ENCODE measurements around the gene PCBP2. TPM values are rescaled to one million over a fixed set of nuclear protein-coding genes. Genes with fewer than 3 reads are reported as not detected.
"Not testable (repeated sequence)": the region's sequence is repeated elsewhere in the genome, so short reads cannot be mapped to it uniquely, and the experiment has no call there.

Gene PCBP2
- total and polyA plus RNA-seq, 4 donors, result 510 to 688 (median 545) TPM

- no peaks in the 10 kb centered on the region for H3K27me3 ChIP-seq (ENCODE audit: control insufficient read depth in 1 of 2, insufficient read depth in 2 of 2, low read length in 1 of 2)
- H3K4me3 ChIP-seq (ENCODE audit: low read length in 2 of 2), result no peak overlapping the region
- H3K27ac ChIP-seq (ENCODE audit: low read depth in 1 of 2, low read length in 2 of 2), result no peak overlapping the region
- no peaks in the 10 kb centered on the region for H3K4me1 ChIP-seq (ENCODE audit: control insufficient read depth in 1 of 2, insufficient read depth in 2 of 2, low read length in 2 of 2)
- no peaks in the 10 kb centered on the region for H3K9me3 ChIP-seq (ENCODE audit: control insufficient read depth, low read length)
- H3K36me3 ChIP-seq (ENCODE audit: control insufficient read depth in 1 of 2, insufficient read depth in 2 of 2, low read length in 1 of 2), result peaks cover 7 to 12% of the 10 kb centered on the region in 2 donors
- ATAC-seq (ENCODE audit: low FRiP score) (no peak), DNase-seq (no peak)
- intact Hi-C loops (cut with DNase I), result loop anchor here in 1 of 2 donors (5.0 kb wide), 1 partner anchor 40 kb away; no protein-coding TSS in a partner anchor
- WGBS, 2 donors, result 90 to 93% methylated on average over 1 of the region's 1 CpG
These were observed 20.2 kb downstream of the PCBP2 start for GRCh38 chr12:53472056-53472582.

DNA sequence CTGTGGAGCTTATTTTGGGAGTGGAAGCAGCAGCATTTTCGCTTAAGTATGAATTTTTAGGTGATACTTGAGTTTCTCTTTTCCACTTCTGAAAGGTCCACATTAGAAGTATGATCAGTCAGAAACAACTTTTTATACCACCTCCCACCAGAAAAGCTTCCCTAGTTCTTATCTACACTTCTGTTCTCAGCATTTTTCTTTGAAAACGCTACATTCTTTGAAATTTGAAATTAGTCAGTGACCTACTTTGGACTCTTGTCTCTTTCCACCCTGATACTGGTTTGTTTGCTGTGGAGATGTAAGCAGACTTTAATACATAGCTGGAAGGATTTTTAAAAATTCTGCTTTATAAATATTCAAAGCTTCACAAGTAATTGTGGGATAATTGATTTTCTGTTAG is 22.2 kb downstream of the PCBP2 start:
- intact Hi-C loops (cut with DNase I), result loop anchor here in 1 of 2 donors (5.0 kb wide), 1 partner anchor 38 kb away; no protein-coding TSS in a partner anchor
- Histone ChIP-seq H3K27ac (ENCODE audit: low read depth in 1 of 2, low read length in 2 of 2) (no peak overlapping the region), H3K27me3 (ENCODE audit: control insufficient read depth in 1 of 2, insufficient read depth in 2 of 2, low read length in 1 of 2) (no peaks in the 10 kb centered on the region), H3K4me1 (ENCODE audit: control insufficient read depth in 1 of 2, insufficient read depth in 2 of 2, low read length in 2 of 2) (no peaks in the 10 kb centered on the region), H3K9me3 (ENCODE audit: control insufficient read depth, low read length) (no peaks in the 10 kb centered on the region), H3K36me3 (ENCODE audit: control insufficient read depth in 1 of 2, insufficient read depth in 2 of 2, low read length in 1 of 2) (peaks cover 5 to 9% of the 10 kb centered on the region in 2 donors), H3K4me3 (ENCODE audit: low read length in 2 of 2) (no peak overlapping the region)
- ATAC-seq (ENCODE audit: low FRiP score) (no peak), DNase-seq (no peak)
- WGBS, 2 donors, result 50 to 55% methylated on average over 2 of the region's 2 CpGs

DNA sequence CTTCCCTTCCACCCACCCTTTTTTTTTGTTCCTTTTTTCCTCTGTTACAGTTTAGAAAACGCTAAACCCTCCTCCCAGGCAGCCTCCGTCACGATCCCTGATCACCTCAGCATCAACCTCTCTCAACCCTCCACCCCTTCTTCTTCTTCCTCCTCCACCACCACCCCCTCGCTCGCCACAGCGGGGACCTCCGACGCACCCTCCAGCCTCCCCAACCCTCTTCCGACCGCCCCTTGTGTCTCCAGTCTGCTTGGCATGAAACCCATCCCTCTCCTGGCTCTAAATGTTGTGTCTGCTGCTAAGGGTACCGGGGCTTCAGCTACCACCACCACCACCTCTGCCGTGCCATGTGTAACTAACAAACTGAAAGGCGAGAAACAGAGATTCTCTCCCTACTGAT is 22.9 kb downstream of the PCBP2 start:
- peaks cover 5 to 9% of the 10 kb centered on the region in 2 donors for H3K36me3 ChIP-seq (ENCODE audit: control insufficient read depth in 1 of 2, insufficient read depth in 2 of 2, low read length in 1 of 2)
- DNase-seq (no peak), ATAC-seq (ENCODE audit: low FRiP score) (no peak)
- H3K4me1 ChIP-seq (ENCODE audit: control insufficient read depth in 1 of 2, insufficient read depth in 2 of 2, low read length in 2 of 2), result no peaks in the 10 kb centered on the region
- H3K27ac ChIP-seq (ENCODE audit: low read depth in 1 of 2, low read length in 2 of 2), result no peak overlapping the region
- no peaks in the 10 kb centered on the region for H3K27me3 ChIP-seq (ENCODE audit: control insufficient read depth in 1 of 2, insufficient read depth in 2 of 2, low read length in 1 of 2)
- intact Hi-C loops (cut with DNase I), result loop anchor here in 1 of 2 donors (5.0 kb wide), 1 partner anchor 37 kb away; no protein-coding TSS in a partner anchor
- H3K4me3 ChIP-seq (ENCODE audit: low read length in 2 of 2), result no peak overlapping the region
- WGBS, 2 donors, result 53 to 58% methylated on average over 13 of the region's 13 CpGs
- no peaks in the 10 kb centered on the region for H3K9me3 ChIP-seq (ENCODE audit: control insufficient read depth, low read length)

- intact Hi-C loops (cut with DNase I), result no loop called here
- H3K4me1 ChIP-seq (ENCODE audit: control insufficient read depth in 1 of 2, insufficient read depth in 2 of 2, low read length in 2 of 2), result no peaks in the 10 kb centered on the region
- H3K36me3 ChIP-seq (ENCODE audit: control insufficient read depth in 1 of 2, insufficient read depth in 2 of 2, low read length in 1 of 2), result peaks cover 6 to 12% of the 10 kb centered on the region in 2 donors
- 61 to 67% methylated on average over 2 of the region's 2 CpGs for WGBS, 2 donors
- H3K4me3 ChIP-seq (ENCODE audit: low read length in 2 of 2), result no peak overlapping the region
- H3K9me3 ChIP-seq (ENCODE audit: control insufficient read depth, low read length), result no peaks in the 10 kb centered on the region
- peak overlapping the region in 1 of 2 donors; percentile 4 for H3K27ac ChIP-seq (ENCODE audit: low read depth in 1 of 2, low read length in 2 of 2)
- H3K27me3 ChIP-seq (ENCODE audit: control insufficient read depth in 1 of 2, insufficient read depth in 2 of 2, low read length in 1 of 2), result no peaks in the 10 kb centered on the region
- ATAC-seq (ENCODE audit: low FRiP score), result no peak
- no peak for DNase-seq
These were observed 24.9 kb downstream of the PCBP2 start for GRCh38 chr12:53476769-53477209.

DNA sequence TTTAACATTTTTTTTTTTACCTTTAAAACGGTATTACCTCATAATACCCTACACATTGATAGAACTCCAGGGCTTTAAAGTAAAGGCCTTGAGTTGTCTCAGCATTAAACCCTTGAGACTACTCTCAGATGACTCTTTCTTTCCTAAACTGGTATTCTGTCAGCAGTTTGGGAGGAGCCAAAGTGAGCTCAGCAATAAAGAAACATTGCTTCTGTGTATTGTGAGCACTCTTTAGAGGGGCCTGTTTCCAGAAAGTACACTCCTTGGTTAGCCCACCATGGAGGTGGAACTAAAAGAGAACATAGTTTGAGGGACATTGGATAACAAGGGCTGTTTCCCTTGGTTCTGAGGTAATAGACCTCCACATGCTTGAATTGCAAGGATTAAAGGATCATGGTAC is 27.0 kb downstream of the PCBP2 start:
- intact Hi-C loops (cut with DNase I), result no loop called here
- ATAC-seq (ENCODE audit: low FRiP score) (no peak), DNase-seq (no peak)
- no peaks in the 10 kb centered on the region for H3K4me1 ChIP-seq (ENCODE audit: control insufficient read depth in 1 of 2, insufficient read depth in 2 of 2, low read length in 2 of 2)
- H3K4me3 ChIP-seq (ENCODE audit: low read length in 2 of 2), result no peak overlapping the region
- H3K36me3 ChIP-seq (ENCODE audit: control insufficient read depth in 1 of 2, insufficient read depth in 2 of 2, low read length in 1 of 2), result peaks cover 7 to 8% of the 10 kb centered on the region in 2 donors
- H3K9me3 ChIP-seq (ENCODE audit: control insufficient read depth, low read length), result no peaks in the 10 kb centered on the region
- H3K27ac ChIP-seq (ENCODE audit: low read depth in 1 of 2, low read length in 2 of 2), result peak overlapping the region in 1 of 2 donors; percentile 6
- no peaks in the 10 kb centered on the region for H3K27me3 ChIP-seq (ENCODE audit: control insufficient read depth in 1 of 2, insufficient read depth in 2 of 2, low read length in 1 of 2)
- 32 to 39% methylated on average over 1 of the region's 1 CpG for WGBS, 2 donors

- no peaks in the 10 kb centered on the region for H3K4me1 ChIP-seq (ENCODE audit: control insufficient read depth in 1 of 2, insufficient read depth in 2 of 2, low read length in 2 of 2)
- no peak overlapping the region for H3K4me3 ChIP-seq (ENCODE audit: low read length in 2 of 2)
- H3K27me3 ChIP-seq (ENCODE audit: control insufficient read depth in 1 of 2, insufficient read depth in 2 of 2, low read length in 1 of 2), result no peaks in the 10 kb centered on the region
- 59 to 70% methylated on average over 5 of the region's 5 CpGs for WGBS, 2 donors
- ATAC-seq (ENCODE audit: low FRiP score), result no peak
- H3K36me3 ChIP-seq (ENCODE audit: control insufficient read depth in 1 of 2, insufficient read depth in 2 of 2, low read length in 1 of 2), result peaks cover 7 to 8% of the 10 kb centered on the region in 2 donors
- no peaks in the 10 kb centered on the region for H3K9me3 ChIP-seq (ENCODE audit: control insufficient read depth, low read length)
- DNase-seq, result no peak
- no peak overlapping the region for H3K27ac ChIP-seq (ENCODE audit: low read depth in 1 of 2, low read length in 2 of 2)
- intact Hi-C loops (cut with DNase I), result no loop called here
These were observed 27.4 kb downstream of the PCBP2 start for GRCh38 chr12:53479331-53479730.

DNA sequence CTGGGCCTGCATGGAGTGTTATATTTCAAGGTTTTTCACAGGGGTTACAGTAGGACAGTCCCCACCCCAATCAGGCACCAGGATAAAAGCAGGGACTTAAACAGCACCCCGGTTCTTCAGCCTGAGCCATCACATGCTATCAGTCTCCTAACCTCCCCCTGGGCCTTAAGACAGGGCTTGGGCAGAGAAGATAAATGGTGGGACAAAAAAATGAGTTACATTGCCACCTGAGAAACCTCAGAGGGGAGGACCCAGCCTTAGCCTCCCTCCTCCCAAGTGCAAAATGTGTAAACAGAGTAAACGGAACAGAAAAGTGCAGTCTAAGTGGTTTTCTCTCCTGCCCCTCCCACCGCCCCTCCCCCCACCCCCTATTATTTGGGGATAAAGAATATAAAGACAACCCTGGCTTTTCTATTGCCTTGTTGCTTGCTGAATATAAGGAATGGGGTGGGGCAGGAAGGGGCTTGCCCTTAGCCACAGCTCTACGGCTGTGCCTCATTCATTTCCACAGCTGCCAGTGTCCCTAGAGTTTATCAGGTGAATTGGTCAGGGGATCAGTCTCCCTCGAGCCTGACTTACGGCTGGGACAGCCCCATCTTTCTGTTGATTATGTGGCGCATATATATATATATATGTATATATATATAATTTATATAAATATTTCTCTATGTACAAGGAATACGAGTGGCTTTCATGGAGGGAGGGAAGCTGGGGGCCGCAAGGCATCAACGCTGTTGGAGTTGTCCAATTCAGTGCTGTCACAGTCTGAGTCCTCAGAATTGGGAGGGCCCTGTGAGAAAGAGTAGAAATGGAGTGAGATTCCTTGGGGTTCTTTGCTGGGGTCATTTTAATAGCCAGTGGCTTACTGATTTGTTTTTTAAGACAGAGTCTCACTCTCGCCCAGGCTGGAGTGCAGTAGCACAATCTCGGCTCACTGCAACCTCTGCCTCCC is 28.9 kb downstream of the PCBP2 start:
- Histone ChIP-seq H3K9me3 (ENCODE audit: control insufficient read depth, low read length) (no peaks in the 10 kb centered on the region), H3K36me3 (ENCODE audit: control insufficient read depth in 1 of 2, insufficient read depth in 2 of 2, low read length in 1 of 2) (peaks cover 6 to 7% of the 10 kb centered on the region in 2 donors), H3K4me3 (ENCODE audit: low read length in 2 of 2) (no peak overlapping the region), H3K27ac (ENCODE audit: low read depth in 1 of 2, low read length in 2 of 2) (peak overlapping the region in 1 of 2 donors; percentile 10), H3K27me3 (ENCODE audit: control insufficient read depth in 1 of 2, insufficient read depth in 2 of 2, low read length in 1 of 2) (no peaks in the 10 kb centered on the region), H3K4me1 (ENCODE audit: control insufficient read depth in 1 of 2, insufficient read depth in 2 of 2, low read length in 2 of 2) (no peaks in the 10 kb centered on the region)
- ATAC-seq (ENCODE audit: low FRiP score), result no peak
- DNase-seq, result no peak
- WGBS, 2 donors, result 62 to 66% methylated on average over 12 of the region's 12 CpGs
- intact Hi-C loops (cut with DNase I), result no loop called here

GRCh38 chr12:53481458-53481857 is 29.6 kb downstream of the PCBP2 start:
- ATAC-seq (ENCODE audit: low FRiP score); H3K27me3 ChIP-seq (ENCODE audit: control insufficient read depth in 1 of 2, insufficient read depth in 2 of 2, low read length in 1 of 2); intact Hi-C loops (cut with DNase I); H3K27ac ChIP-seq (ENCODE audit: low read depth in 1 of 2, low read length in 2 of 2); H3K4me3 ChIP-seq (ENCODE audit: low read length in 2 of 2); H3K36me3 ChIP-seq (ENCODE audit: control insufficient read depth in 1 of 2, insufficient read depth in 2 of 2, low read length in 1 of 2); H3K9me3 ChIP-seq (ENCODE audit: control insufficient read depth, low read length); H3K4me1 ChIP-seq (ENCODE audit: control insufficient read depth in 1 of 2, insufficient read depth in 2 of 2, low read length in 2 of 2); DNase-seq: not testable (repeated sequence)
- 46 to 51% methylated on average over 6 of the region's 6 CpGs for WGBS, 2 donors
